Gastrocnemius medialis (tissue), 4 donors: Measurements from ENCODE around the gene CAMTA1.

Source experiments
- CTCF ChIP-seq, 5 experiments: fragments of 450-650 bp in 3 of 5; fragments of 200-600 bp in 2 of 5; sonication (generic) in 2 of 5; IDR thresholded peaks in 4 of 5; conservative IDR thresholded peaks in 1 of 5; 1 replicate in 4 of 5; 2 replicates in 1 of 5; pipeline ENCODE4 v1.5.1; 2016 to 2019; ENCODE audit warnings: antibody characterized with exemption in 5 of 5, mild to moderate bottlenecking in 3 of 5, moderate library complexity in 3 of 5
- POLR2A ChIP-seq, 2 donors: fragments of 450-650 bp; IDR thresholded peaks; one replicate each; pipeline ENCODE4 v1.6.1; 2017; ENCODE audit warnings: antibody characterized with exemption in 2 of 2, mild to moderate bottlenecking in 2 of 2, moderate library complexity in 2 of 2

- TF ChIP-seq CTCF (IDR thresholded peaks at IDR 0.05 in 4 of 5, conservative IDR thresholded peaks at IDR 0.05 in 1 of 5): no peak
- no peak for TF ChIP-seq POLR2A (IDR thresholded peaks at IDR 0.05)
Observed at GRCh38 chr1:7224081-7224534, 438.9 kb downstream of the CAMTA1 start.
